GM18951 (cell line): ENCODE data around the gene MEP1A.

ENCODE experiments used
- POLR2A ChIP-seq: IDR thresholded peaks from 4 replicates; pipeline ENCODE4 v1.6.1; 2011; ENCODE audit warnings: mild to moderate bottlenecking; ENCODE audit not compliant: insufficient read length, insufficient read depth; ENCODE audit errors: extremely low read depth
- in situ Hi-C: fragments of 300-500 bp; cut with MboI; formaldehyde crosslinking; loops from one replicate; pipeline ENCODE4 v1.12.0; 2022; ENCODE audit warnings: low sequenced_read_pairs, mixed read lengths, inconsistent platforms; ENCODE audit not compliant: unreplicated experiment

Gene MEP1A

DNA sequence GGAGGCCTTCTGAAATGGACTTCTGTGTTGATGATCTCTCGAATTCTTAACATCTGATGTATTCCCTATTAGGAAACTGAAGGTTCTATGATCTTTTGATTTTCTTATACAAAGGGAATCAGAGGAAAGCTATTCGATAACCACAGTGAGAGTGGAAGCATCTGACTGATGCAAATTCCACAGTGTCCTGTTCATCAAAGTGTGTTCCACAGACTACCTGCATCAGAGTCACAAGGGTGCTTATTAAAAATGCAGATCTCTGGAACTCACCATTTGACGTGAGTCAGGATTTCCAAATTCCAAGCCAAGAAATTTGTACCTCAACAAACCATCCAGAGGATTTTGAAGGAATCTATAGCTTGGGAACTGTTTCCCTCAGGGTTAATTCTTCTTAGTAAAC lies 4.4 kb upstream of the MEP1A start:
- in situ Hi-C loops: no loop called here
- TF ChIP-seq POLR2A: no peak

DNA sequence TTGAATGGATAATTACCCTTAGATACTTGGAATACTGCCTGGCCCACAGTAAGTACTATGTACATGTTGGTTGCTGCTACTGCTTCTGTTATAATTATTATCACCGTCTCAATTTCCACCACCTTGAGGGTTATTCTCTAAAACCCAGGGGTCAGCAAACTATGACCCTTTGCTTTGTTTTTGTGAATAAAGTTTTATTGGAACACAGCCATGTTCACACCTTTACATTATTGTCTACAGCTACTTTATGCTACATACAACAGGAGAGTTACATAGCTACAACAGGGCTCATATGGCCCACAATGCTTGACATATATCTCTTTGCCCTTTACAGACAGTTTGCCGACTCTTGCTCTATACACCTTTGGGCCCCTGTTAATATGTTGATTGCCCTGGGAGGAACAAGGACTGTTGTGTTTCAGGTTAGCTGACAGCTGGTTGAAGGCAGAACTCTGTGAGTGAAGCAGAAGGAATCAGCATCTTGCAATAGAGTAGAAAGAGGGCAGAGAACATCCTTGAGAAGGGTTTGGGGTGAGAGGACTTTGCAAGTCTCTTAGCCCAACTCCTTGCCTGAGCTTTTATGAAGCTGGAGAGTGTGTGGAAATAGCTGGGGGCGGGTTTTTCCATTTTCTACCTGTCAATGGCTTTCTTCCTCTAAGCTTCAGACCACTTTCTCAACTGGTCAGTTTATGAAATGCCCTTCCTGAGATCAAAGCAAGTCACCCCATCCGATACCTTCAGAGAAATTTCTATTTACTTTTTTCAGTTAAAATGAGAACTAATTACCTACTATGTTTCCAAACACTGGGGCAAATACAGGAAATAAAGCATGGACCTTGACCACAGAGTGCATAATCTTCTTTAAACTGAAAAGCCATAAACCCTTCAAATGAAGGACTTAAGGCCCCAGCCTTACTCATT lies 3.5 kb upstream of the MEP1A start:
- in situ Hi-C loops: no loop called here
- TF ChIP-seq POLR2A: no peak

DNA sequence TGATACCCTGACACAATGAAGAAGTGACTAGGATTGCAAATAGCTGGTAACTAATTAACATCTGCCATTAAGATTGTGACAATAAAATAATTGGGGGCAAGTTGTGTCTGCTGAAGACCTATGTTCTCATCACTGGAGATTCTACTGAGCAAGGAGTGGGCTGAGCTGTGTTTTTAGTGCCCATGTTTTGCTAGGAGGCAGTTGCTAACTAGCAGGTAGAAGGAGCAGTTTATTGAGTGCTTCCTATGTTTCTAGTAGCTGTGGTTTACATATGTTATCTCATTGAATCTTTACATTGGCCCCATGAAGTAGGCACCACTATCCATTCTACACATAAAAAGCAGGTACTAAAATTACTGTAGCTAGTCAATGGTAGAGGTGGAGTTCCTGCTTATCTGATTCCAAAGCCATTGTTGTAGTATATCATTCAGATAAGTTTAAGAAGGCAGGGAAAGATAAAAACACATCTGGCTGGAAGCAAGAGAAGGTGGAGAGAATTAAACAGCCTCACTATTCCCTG lies 2.8 kb upstream of the MEP1A start:
- TF ChIP-seq POLR2A: no peak
- in situ Hi-C loops: no loop called here

DNA sequence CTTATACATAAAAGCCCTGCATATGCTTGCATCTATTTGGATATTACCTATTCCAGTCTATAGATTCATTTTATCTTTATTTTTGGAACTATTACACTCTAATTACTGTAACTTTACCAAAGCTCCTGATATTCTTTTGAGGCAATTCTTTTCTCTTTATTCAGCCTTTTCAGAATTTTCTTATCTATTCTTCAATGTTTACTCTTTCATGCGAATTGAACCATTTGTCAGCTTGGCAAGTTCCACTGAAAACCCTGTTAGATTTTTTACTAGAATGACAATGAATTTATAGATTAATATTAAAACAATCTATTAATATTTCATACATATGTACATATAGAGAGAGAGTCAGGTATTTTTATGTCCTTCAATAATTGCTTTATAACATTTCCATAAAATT lies 554 bp upstream of the MEP1A start:
- in situ Hi-C loops: no loop called here
- no peak for TF ChIP-seq POLR2A

DNA sequence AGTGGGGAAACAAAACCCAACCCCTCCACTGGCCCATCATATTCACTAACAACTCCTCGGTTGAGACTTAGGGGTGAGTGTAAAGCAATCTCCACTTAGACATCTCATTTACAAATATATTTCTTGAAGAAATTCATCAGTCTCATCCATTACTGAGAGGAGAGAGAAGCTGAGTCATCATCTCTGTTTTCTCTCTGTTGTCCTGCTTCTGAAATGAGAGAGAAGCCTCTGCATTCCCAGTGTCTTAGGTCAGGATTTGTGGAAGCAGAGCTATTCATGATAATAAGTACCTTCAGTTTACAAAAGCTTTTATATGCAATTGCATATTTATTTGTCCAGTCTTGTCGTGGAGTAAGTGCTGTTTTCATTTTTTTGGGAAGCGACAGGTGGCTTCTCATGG lies 879 bp downstream of the MEP1A start:
- in situ Hi-C loops: no loop called here
- TF ChIP-seq POLR2A: no peak

DNA sequence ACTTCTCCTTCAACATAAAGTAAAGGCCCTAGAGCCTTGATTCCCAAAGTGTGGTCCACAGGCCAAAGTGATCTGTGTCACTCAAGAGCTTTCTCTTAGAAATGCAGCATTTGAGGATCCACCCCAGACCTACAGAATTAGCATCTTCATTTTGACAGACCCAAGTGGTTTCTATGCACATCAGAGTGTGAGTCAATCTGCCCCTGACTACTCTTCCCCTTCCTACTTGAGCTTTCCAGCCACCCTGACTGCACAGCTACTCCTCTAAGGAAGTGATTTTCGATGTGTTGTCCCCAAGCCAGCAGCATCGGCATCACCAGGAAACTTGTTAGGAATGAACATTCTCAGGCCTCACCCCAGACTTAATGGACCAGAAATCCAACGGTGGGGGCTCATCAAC lies 2.6 kb downstream of the MEP1A start:
- TF ChIP-seq POLR2A: no peak
- in situ Hi-C loops: no loop called here

DNA sequence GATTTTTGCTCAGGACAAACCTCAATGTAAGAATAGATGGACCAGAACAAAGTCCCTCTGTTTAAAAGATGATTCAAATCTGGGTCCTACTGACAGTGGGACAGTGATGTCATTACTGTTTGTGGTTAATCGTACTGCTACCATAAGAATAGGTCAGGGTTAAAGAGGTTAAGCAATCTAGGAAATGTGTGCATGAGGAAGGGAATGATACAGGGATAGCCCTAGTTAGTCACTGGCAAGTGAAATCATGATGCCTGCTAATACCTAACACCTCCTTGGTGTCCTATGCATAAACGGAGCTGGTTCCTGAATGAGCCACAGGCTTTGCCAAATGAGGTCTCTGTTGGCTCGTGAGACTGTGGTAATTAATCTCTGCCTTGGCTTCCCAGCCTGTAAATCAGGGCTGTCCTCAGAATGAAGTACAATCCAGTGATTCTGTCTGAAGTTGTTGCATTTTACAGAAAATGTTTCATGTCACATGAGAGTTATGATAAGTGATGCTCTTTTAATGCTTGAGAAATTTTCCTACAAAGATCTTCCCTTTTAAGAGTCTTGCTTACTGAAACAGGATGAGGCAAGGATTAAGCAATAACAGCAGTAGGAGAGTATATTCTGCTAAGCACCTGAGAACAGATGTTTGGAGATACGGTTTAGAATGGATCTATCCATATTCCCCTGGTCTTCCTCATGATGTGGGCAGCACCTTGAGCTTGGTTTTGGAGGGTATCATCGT lies 3.8 kb downstream of the MEP1A start:
- no peak for TF ChIP-seq POLR2A
- in situ Hi-C loops: no loop called here

DNA sequence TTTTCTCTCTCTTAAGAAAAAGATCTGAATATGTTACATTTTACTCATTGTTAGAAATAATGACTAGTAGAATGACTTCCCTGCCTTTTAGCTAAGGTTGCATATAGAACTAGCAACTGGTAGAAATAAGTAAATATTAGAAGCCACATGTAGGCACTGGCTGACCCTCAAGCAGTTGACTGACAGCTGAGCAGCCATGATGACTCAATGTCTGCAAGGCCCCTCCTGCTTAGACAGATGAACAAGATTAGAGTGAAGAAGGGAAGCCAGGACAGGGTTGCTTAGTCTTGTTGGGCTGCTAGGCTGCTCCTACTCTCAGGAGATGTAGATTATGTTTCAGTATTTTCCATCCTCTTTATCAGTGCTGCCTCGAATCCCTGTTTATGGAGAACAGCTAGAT lies 6.5 kb downstream of the MEP1A start:
- in situ Hi-C loops: no loop called here
- no peak for TF ChIP-seq POLR2A

DNA sequence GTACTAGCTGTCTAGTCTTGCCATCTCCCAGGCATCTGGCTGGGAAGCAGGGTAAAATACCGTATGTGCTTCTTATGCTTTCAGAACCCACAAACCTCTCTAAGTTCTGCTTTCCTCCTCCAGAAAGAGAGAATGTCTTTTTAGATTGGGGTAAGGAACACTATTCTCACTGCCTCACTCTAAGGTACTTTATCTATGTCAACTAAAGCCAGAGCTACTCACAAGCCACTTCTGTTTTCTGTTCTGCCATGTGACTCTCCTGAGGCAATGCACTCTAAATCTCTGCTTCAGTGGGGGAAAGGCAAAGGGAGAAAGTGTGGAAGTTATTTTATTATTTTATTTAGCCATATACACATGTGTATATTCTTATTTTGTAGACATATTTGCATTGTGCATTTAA lies 15.6 kb downstream of the MEP1A start:
- in situ Hi-C loops: no loop called here
- no peak for TF ChIP-seq POLR2A

DNA sequence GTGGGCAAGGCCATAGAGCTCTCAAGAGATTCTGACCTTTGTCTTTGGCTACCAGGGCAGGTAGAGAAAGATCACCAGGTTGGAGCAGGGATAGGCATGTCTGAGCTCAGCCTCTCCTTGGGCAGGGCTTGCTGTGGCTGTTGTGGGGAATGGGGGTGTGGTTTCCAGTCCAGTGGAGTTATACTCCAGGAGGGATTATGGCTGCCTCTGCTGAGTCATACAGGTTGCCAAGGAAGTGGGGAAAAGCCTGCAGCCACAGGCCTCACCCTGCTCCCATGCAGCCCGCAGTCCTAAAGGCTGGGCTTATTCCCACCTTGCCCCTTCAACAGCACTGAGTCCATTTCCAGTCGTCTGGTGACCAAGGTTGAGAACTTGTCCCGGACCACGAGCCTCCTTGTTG lies 21.9 kb downstream of the MEP1A start:
- no peak for TF ChIP-seq POLR2A
- in situ Hi-C loops: no loop called here

DNA sequence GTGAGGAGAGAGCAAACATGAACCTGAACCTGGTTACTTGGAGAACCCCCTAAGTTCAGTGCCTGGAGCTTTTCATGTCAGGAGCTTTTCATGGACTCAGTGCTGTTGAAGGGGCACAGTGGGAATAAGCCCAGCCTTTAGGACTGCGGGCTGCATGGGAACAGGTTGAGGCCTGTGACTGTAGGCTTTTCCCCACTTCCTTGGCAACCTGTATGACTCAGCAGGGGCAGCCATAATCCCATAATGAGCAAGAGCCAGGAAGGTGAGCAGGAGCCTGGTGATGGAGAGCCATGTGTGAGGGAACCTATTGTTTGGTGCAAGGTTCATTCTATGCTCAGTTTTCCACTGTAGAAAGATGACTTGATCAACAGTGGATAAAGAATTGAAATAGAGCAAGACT lies 23.4 kb downstream of the MEP1A start:
- no peak for TF ChIP-seq POLR2A
- in situ Hi-C loops: no loop called here

DNA sequence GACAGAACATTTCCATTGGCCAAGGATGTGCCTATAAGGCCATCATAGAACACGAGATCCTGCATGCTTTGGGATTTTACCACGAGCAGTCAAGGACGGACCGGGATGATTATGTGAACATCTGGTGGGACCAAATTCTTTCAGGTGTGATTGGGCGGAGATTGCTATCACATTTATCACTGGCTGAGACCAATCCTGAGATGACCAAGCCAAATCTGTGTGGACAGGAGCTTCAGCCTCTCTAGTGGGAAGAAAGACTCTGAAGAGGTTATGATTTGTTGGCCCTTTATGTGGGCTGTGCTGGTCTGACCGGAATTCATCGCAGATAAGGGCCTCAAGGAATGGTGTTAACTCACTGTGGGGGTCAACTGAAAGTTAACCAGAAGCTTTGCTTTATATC lies 26.4 kb downstream of the MEP1A start:
- in situ Hi-C loops: no loop called here
- TF ChIP-seq POLR2A: no peak

DNA sequence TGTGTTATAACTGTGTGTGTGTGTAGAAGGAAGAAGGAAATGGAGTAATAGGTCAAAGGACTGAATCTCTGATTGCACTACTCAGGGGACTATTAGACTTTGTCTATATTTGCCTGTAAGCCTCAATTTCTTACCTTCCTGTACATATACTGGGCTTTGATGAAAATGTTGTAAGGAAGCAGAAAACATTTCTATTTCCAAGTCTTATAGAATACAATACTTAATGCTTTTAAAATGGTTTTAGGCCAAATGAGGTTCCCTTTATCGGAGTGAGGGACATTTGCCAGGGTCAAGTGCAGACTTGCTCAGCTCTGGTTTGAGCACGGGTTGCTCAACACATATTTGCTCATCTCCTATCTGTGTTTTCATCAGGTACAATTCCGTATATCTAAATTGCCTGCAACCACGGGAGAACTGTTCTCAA lies 28.3 kb downstream of the MEP1A start:
- TF ChIP-seq POLR2A: no peak
- in situ Hi-C loops: no loop called here
